HPDE6-E6E7 (cell line): ENCODE results near the gene DNAH17.

Experiments used
- DNase-seq: peaks from one replicate; pipeline ENCODE4 v3.0.0; 2011; ENCODE audit warnings: missing footprints; ENCODE audit errors: extremely low spot score

The DNAH17 gene

GRCh38 chr17:78602246-78602645, 25.1 kb upstream of the DNAH17 start:
- DNase-seq, result no peak

GRCh38 chr17:78601577-78602190, 24.5 kb upstream of the DNAH17 start:
- no peak for DNase-seq

- DNase-seq, result no peak
These were observed 23.1 kb upstream of the DNAH17 start for GRCh38 chr17:78600181-78600721.

- DNase-seq, result no peak
These were observed 22.2 kb upstream of the DNAH17 start for GRCh38 chr17:78599419-78599818.

- no peak for DNase-seq
These were observed 20.8 kb upstream of the DNAH17 start for GRCh38 chr17:78598013-78598471.

GRCh38 chr17:78596871-78597764, 19.9 kb upstream of the DNAH17 start:
- DNase-seq, result no peak

GRCh38 chr17:78595135-78595810, 18.1 kb upstream of the DNAH17 start:
- DNase-seq, result no peak

- DNase-seq, result no peak
These were observed 15.8 kb upstream of the DNAH17 start for GRCh38 chr17:78592991-78593329.

- DNase-seq, result no peak
These were observed 14.1 kb upstream of the DNAH17 start for GRCh38 chr17:78591263-78591671.

GRCh38 chr17:78589885-78590284, 12.7 kb upstream of the DNAH17 start:
- no peak for DNase-seq

- no peak for DNase-seq
These were observed 12.0 kb upstream of the DNAH17 start for GRCh38 chr17:78589031-78589675.

- DNase-seq, result no peak
These were observed 11.2 kb upstream of the DNAH17 start for GRCh38 chr17:78588258-78589030.

- DNase-seq, result no peak
These were observed 7.9 kb upstream of the DNAH17 start for GRCh38 chr17:78585006-78585630.

- DNase-seq, result no peak
These were observed 5.9 kb upstream of the DNAH17 start for GRCh38 chr17:78583091-78583490.

GRCh38 chr17:78581304-78581703, 4.1 kb upstream of the DNAH17 start:
- no peak for DNase-seq

- no peak for DNase-seq
These were observed 3.1 kb upstream of the DNAH17 start for GRCh38 chr17:78580277-78580804.

GRCh38 chr17:78576389-78577112, 645 bp downstream of the DNAH17 start:
- no peak for DNase-seq

GRCh38 chr17:78575899-78576298, 1.3 kb downstream of the DNAH17 start:
- no peak for DNase-seq

GRCh38 chr17:78575340-78575739, 1.9 kb downstream of the DNAH17 start:
- DNase-seq, result no peak

- DNase-seq, result no peak
These were observed 3.2 kb downstream of the DNAH17 start for GRCh38 chr17:78573955-78574354.
